ENCODE data around the gene CPN2.

CPN2 gene

GRCh38 chr3:194322678-194323211 is 28.4 kb downstream of the CPN2 start:
- TF ChIP-seq, protein P1, sequence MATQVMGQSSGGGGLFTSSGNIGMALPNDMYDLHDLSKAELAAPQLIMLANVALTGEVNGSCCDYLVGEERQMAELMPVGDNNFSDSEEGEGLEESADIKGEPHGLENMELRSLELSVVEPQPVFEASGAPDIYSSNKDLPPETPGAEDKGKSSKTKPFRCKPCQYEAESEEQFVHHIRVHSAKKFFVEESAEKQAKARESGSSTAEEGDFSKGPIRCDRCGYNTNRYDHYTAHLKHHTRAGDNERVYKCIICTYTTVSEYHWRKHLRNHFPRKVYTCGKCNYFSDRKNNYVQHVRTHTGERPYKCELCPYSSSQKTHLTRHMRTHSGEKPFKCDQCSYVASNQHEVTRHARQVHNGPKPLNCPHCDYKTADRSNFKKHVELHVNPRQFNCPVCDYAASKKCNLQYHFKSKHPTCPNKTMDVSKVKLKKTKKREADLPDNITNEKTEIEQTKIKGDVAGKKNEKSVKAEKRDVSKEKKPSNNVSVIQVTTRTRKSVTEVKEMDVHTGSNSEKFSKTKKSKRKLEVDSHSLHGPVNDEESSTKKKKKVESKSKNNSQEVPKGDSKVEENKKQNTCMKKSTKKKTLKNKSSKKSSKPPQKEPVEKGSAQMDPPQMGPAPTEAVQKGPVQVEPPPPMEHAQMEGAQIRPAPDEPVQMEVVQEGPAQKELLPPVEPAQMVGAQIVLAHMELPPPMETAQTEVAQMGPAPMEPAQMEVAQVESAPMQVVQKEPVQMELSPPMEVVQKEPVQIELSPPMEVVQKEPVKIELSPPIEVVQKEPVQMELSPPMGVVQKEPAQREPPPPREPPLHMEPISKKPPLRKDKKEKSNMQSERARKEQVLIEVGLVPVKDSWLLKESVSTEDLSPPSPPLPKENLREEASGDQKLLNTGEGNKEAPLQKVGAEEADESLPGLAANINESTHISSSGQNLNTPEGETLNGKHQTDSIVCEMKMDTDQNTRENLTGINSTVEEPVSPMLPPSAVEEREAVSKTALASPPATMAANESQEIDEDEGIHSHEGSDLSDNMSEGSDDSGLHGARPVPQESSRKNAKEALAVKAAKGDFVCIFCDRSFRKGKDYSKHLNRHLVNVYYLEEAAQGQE (IDR thresholded peaks at IDR 0.05; ENCODE audit: insufficient read depth in 1 of 2, low read depth in 2 of 2, low read length in 2 of 2), result no peak
- TF ChIP-seq FOXP2 (optimal IDR thresholded peaks at IDR 0.05; ENCODE audit: borderline replicate concordance, extremely low read depth, extremely low read length, insufficient read depth), result no peak

DNA sequence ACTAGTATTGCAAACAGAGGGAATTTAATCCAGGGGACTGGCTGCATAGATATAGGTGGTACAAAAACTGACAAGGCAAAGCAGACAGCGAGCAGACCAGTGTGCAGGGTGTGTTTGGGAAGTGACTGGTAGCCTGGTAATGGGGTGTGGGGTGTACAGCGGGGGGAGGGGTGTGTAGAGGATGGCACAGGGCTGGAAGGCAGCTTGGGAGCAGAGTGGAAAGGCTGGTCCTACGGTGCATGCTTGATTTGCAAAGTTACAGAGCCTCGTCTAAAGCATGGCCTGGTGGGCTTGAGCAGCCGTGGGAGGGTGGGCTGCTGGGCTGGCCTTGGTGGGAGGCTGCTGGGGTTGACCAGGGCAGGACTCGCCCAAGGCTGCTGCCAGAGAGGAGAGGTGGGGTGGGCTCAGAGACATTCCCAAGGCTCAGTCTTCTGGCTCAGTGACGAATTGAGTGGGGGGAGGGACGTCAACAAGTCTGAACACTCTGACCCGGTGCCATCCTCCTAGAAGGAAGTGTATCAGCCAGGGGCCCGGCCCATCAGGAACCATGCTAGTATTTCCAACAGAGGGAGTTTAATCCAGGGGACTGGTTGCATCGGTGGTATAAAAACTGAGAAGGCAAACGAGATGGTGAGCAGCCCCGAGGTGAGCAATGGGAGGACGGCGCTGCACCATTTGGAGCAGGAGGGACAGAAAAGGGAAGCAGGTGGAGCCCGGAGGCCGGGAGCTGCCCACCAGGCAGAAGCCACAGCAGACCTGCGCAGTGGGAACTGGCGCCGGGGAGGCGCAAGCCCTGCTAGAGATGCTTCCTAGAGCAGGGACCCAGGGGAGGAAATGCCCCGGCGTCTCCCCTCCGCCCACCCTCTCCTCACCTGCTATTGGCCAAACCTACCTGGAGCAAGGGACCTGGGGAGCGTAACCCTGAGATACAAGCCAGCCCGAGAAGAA is 29.2 kb downstream of the CPN2 start:
- TF ChIP-seq, protein P1 (IDR thresholded peaks at IDR 0.05; ENCODE audit: insufficient read depth in 1 of 2, low read depth in 2 of 2, low read length in 2 of 2), result no peak
- TF ChIP-seq FOXP2 (optimal IDR thresholded peaks at IDR 0.05; ENCODE audit: borderline replicate concordance, extremely low read depth, extremely low read length, insufficient read depth) (no peak), TAF1 (IDR thresholded peaks at IDR 0.05; ENCODE audit: borderline replicate concordance, insufficient read depth, low read length) (no peak), POLR2AphosphoS5 (IDR thresholded peaks at IDR 0.05; ENCODE audit: low read depth, low read length) (no peak), SIN3A (IDR thresholded peaks at IDR 0.05; ENCODE audit: borderline replicate concordance, insufficient read depth, low read length) (no peak)

- TF ChIP-seq, protein P1 (IDR thresholded peaks at IDR 0.05; ENCODE audit: insufficient read depth in 1 of 2, low read depth in 2 of 2, low read length in 2 of 2), result no peak
- TF ChIP-seq FOXP2 (optimal IDR thresholded peaks at IDR 0.05; ENCODE audit: borderline replicate concordance, extremely low read depth, extremely low read length, insufficient read depth) (no peak), SIN3A (IDR thresholded peaks at IDR 0.05; ENCODE audit: borderline replicate concordance, insufficient read depth, low read length) (no peak), POLR2AphosphoS5 (IDR thresholded peaks at IDR 0.05; ENCODE audit: low read depth, low read length) (no peak), TAF1 (IDR thresholded peaks at IDR 0.05; ENCODE audit: borderline replicate concordance, insufficient read depth, low read length) (no peak)
Measured at GRCh38 chr3:194320744-194321243, 30.3 kb downstream of the CPN2 start.

DNA sequence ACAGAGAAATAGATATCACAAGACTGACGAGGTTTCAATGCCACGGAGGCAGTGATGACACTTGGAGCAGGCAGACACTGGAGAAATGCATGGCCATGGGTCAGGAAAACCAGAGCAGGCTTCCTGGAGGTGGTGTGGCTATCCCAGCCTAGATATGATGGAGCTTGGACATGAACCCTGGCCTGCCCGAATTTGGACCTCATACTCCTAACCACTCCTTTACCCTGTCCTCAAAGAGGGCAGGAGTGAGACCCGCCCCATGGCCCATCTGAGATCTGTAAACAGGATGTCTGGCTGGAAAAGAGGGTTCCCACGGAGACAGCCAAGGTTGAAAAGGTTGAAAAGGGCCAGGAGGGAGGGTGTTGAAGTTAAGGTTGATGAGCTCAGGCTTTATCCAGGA is 31.0 kb downstream of the CPN2 start:
- TF ChIP-seq FOXP2 (optimal IDR thresholded peaks at IDR 0.05; ENCODE audit: borderline replicate concordance, extremely low read depth, extremely low read length, insufficient read depth) (no peak), TAF1 (IDR thresholded peaks at IDR 0.05; ENCODE audit: borderline replicate concordance, insufficient read depth, low read length) (no peak), POLR2AphosphoS5 (IDR thresholded peaks at IDR 0.05; ENCODE audit: low read depth, low read length) (no peak), SIN3A (IDR thresholded peaks at IDR 0.05; ENCODE audit: borderline replicate concordance, insufficient read depth, low read length) (no peak)
- TF ChIP-seq, protein P1 (IDR thresholded peaks at IDR 0.05; ENCODE audit: insufficient read depth in 1 of 2, low read depth in 2 of 2, low read length in 2 of 2), result no peak

All from PFSK-1 (cell line).